Mesenchymal stem cell (in vitro differentiated cells and primary cell): Measurements from ENCODE around the gene KCNK2.

Experiments
- DNase-seq: peaks from one replicate; pipeline ENCODE4 v3.0.0-alpha.2; 2013
- H2AFZ ChIP-seq: one replicate; pipeline ENCODE4 v1.6.1; 2013; ENCODE audit warnings: low read depth, mild to moderate bottlenecking, control low read depth, inconsistent platforms, low read length, moderate library complexity
- H2AK5ac ChIP-seq: 2 replicates; pipeline ENCODE4 v1.6.1; 2013; ENCODE audit warnings: low read length, moderate library complexity, mild to moderate bottlenecking, inconsistent platforms; ENCODE audit not compliant: severe bottlenecking
- H2BK120ac ChIP-seq: one replicate; pipeline ENCODE4 v1.6.1; 2013; ENCODE audit warnings: low read depth, mild to moderate bottlenecking, inconsistent platforms, low read length, moderate library complexity
- H2BK12ac ChIP-seq, 2 experiments: one replicate each; pipeline ENCODE4 v1.6.1; 2013; ENCODE audit warnings: inconsistent platforms in 2 of 2, low read length in 2 of 2, mild to moderate bottlenecking in 2 of 2, moderate library complexity in 2 of 2, control low read depth in 1 of 2
- H2BK15ac ChIP-seq: one replicate; pipeline ENCODE4 v1.6.1; 2013; ENCODE audit warnings: mild to moderate bottlenecking, low read depth, inconsistent platforms; ENCODE audit not compliant: poor library complexity, severe bottlenecking
- H2BK5ac ChIP-seq: 2 replicates; pipeline ENCODE4 v1.6.1; 2013; ENCODE audit warnings: low read depth, mild to moderate bottlenecking, low read length, control low read depth, inconsistent platforms; ENCODE audit not compliant: poor library complexity, severe bottlenecking
- H3K14ac ChIP-seq, 2 experiments: one replicate each; pipeline ENCODE4 v1.6.1; 2013; ENCODE audit warnings: inconsistent platforms in 2 of 2, low read length in 2 of 2, control low read depth in 1 of 2, mild to moderate bottlenecking in 1 of 2, moderate library complexity in 1 of 2
- H3K18ac ChIP-seq, 2 experiments: one replicate each; pipeline ENCODE4 v1.6.1; 2013; ENCODE audit warnings: inconsistent platforms in 2 of 2, low read length in 2 of 2, control low read depth in 1 of 2, low read depth in 1 of 2, mild to moderate bottlenecking in 1 of 2
- H3K23ac ChIP-seq, 2 experiments: one replicate each; pipeline ENCODE4 v1.6.1; 2013; ENCODE audit warnings: inconsistent platforms in 2 of 2, low read length in 2 of 2, mild to moderate bottlenecking in 2 of 2, moderate library complexity in 2 of 2, control low read depth in 1 of 2
- H3K27ac ChIP-seq: 2 replicates; pipeline ENCODE4 v1.5.1; 2013; ENCODE audit warnings: mild to moderate bottlenecking, moderate library complexity, low read length, control low read depth, inconsistent platforms; ENCODE audit not compliant: poor library complexity, severe bottlenecking
- H3K27me3 ChIP-seq, 2 experiments: 2 replicates each; pipeline versions ENCODE4 v1.6.1 to v1.7.0; 2013; ENCODE audit warnings: low read length in 2 of 2, mild to moderate bottlenecking in 2 of 2, moderate library complexity in 2 of 2, control low read depth in 1 of 2, inconsistent platforms in 1 of 2; ENCODE audit not compliant: control insufficient read depth in 1 of 2, insufficient read depth in 1 of 2
- H3K36me3 ChIP-seq, 2 experiments: 2 replicates each; pipeline versions ENCODE4 v1.6.1 to v1.7.0; 2013; ENCODE audit warnings: low read length in 2 of 2, control low read depth in 1 of 2, inconsistent platforms in 1 of 2, low read depth in 1 of 2, mild to moderate bottlenecking in 1 of 2; ENCODE audit not compliant: insufficient read depth in 2 of 2, control insufficient read depth in 1 of 2
- H3K4ac ChIP-seq, 2 experiments: one replicate each; pipeline ENCODE4 v1.6.1; 2013; ENCODE audit warnings: inconsistent platforms in 2 of 2, low read length in 2 of 2, mild to moderate bottlenecking in 2 of 2, moderate library complexity in 2 of 2, control low read depth in 1 of 2, low read depth in 1 of 2
- H3K4me1 ChIP-seq: 2 replicates; pipeline ENCODE4 v1.6.1; 2013; ENCODE audit warnings: low read depth, low read length, control low read depth; ENCODE audit not compliant: control insufficient read depth, insufficient read depth
- H3K4me2 ChIP-seq: 2 replicates; pipeline ENCODE4 v1.6.1; 2013; ENCODE audit warnings: low read length, mild to moderate bottlenecking, inconsistent platforms; ENCODE audit not compliant: poor library complexity, severe bottlenecking
- H3K4me3 ChIP-seq, 2 experiments: 2 replicates each; pipeline versions ENCODE4 v1.5.1 to v1.7.0; 2013; ENCODE audit warnings: low read length in 2 of 2, mild to moderate bottlenecking in 2 of 2, control low read depth in 1 of 2, low read depth in 1 of 2; ENCODE audit not compliant: insufficient read depth in 1 of 2
- H3K79me1 ChIP-seq: replicated peaks from 2 replicates; pipeline ENCODE4 v1.6.1; 2013; ENCODE audit warnings: mild to moderate bottlenecking, control low read depth, low read length, inconsistent platforms; ENCODE audit not compliant: poor library complexity, severe bottlenecking
- H3K9ac ChIP-seq: 2 replicates; pipeline ENCODE4 v1.7.0; 2013; ENCODE audit warnings: mild to moderate bottlenecking, low read length, moderate library complexity
- H3K9me3 ChIP-seq: 2 replicates; pipeline ENCODE4 v1.7.0; 2013; ENCODE audit warnings: mild to moderate bottlenecking, low read length; ENCODE audit not compliant: control insufficient read depth
- H4K8ac ChIP-seq: one replicate; pipeline ENCODE4 v1.6.1; 2013; ENCODE audit warnings: inconsistent platforms, mild to moderate bottlenecking, low read length, moderate library complexity
- H4K91ac ChIP-seq: one replicate; pipeline ENCODE4 v1.6.1; 2013; ENCODE audit warnings: mild to moderate bottlenecking, low read length, inconsistent platforms
- WGBS: methylation state at CpG from one replicate; pipeline ENCODE4 v1.1.7; 2013; ENCODE audit warnings: mixed read lengths; 5-methylcytosine and 5-hydroxymethylcytosine counted together

KCNK2 gene

GRCh38 chr1:215198021-215198420 is 115.5 kb downstream of the KCNK2 start:
- H3K23ac ChIP-seq, result no peak overlapping the region
- H3K4me1 ChIP-seq, result no peaks in the 10 kb centered on the region
- no peak overlapping the region for H2BK120ac ChIP-seq
- H3K4me3 ChIP-seq, result no peak overlapping the region
- H2AK5ac ChIP-seq, result no peak overlapping the region
- H4K8ac ChIP-seq, result no peak overlapping the region
- no peak overlapping the region for H2BK12ac ChIP-seq
- no peak overlapping the region for H3K4me2 ChIP-seq
- no peak overlapping the region for H3K14ac ChIP-seq
- peaks cover 0 to 8% of the 10 kb centered on the region in 2 experiments for H3K36me3 ChIP-seq
- no peak overlapping the region for H3K27ac ChIP-seq
- H2BK5ac ChIP-seq, result no peak overlapping the region
- no peak overlapping the region for H4K91ac ChIP-seq
- H3K9ac ChIP-seq, result no peak overlapping the region
- no peak for DNase-seq
- H3K9me3 ChIP-seq, result no peaks in the 10 kb centered on the region
- no peak overlapping the region for H3K18ac ChIP-seq
- H2AFZ ChIP-seq, result no peak overlapping the region
- H3K79me1 ChIP-seq, result no peaks in the 10 kb centered on the region
- no peak overlapping the region for H2BK15ac ChIP-seq
- H3K4ac ChIP-seq, result no peak overlapping the region
- no peaks in the 10 kb centered on the region for H3K27me3 ChIP-seq
- WGBS, result 96% methylated on average over 1 of the region's 1 CpG

DNA sequence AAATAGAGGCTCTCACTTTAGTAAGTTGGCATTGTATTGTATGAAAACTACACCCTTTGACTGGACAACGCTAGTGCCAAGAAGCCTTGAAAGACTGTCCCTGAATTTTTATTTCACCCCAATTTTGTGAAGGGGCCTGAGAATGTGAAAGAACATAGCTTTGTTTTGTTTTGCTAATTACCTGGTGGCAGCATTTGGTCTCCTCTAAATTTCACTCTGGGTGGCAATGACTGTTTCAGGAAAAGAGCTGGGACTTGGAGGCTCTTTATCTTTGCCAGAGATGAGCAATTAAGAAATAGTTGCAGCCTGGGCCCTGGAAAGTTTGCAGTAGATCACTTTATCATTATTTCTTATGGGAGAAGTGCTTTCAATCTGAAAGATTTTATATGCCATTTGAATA is 117.6 kb downstream of the KCNK2 start:
- Histone ChIP-seq H2BK120ac (no peak overlapping the region), H3K4me3 (no peak overlapping the region), H4K8ac (no peak overlapping the region), H3K4me2 (no peak overlapping the region), H3K4ac (no peak overlapping the region), H4K91ac (no peak overlapping the region), H2BK15ac (no peak overlapping the region), H3K4me1 (no peaks in the 10 kb centered on the region), H2AFZ (no peak overlapping the region), H2AK5ac (no peak overlapping the region), H3K23ac (no peak overlapping the region), H3K9ac (no peak overlapping the region), H3K18ac (no peak overlapping the region), H2BK12ac (no peak overlapping the region), H2BK5ac (no peak overlapping the region), H3K27ac (no peak overlapping the region), H3K9me3 (no peaks in the 10 kb centered on the region), H3K36me3 (peaks cover 0 to 6% of the 10 kb centered on the region in 2 experiments), H3K14ac (no peak overlapping the region), H3K27me3 (no peaks in the 10 kb centered on the region), H3K79me1 (no peaks in the 10 kb centered on the region)
- DNase-seq, result no peak
- WGBS, result 100% methylated on average over 1 of the region's 1 CpG

- no peak overlapping the region for H3K4ac ChIP-seq
- no CpG with 5 or more reads among the region's 2 CpGs for WGBS
- no peak overlapping the region for H3K4me2 ChIP-seq
- H2AFZ ChIP-seq, result no peak overlapping the region
- H3K36me3 ChIP-seq, result peaks cover 0 to 9% of the 10 kb centered on the region in 2 experiments
- no peak overlapping the region for H3K27ac ChIP-seq
- H2BK120ac ChIP-seq, result no peak overlapping the region
- H3K23ac ChIP-seq, result no peak overlapping the region
- no peak overlapping the region for H2AK5ac ChIP-seq
- DNase-seq, result no peak
- no peak overlapping the region for H2BK15ac ChIP-seq
- H3K4me1 ChIP-seq, result no peaks in the 10 kb centered on the region
- H3K4me3 ChIP-seq, result no peak overlapping the region
- H3K14ac ChIP-seq, result no peak overlapping the region
- H2BK5ac ChIP-seq, result no peak overlapping the region
- no peak overlapping the region for H4K8ac ChIP-seq
- no peaks in the 10 kb centered on the region for H3K79me1 ChIP-seq
- no peak overlapping the region for H2BK12ac ChIP-seq
- H3K18ac ChIP-seq, result no peak overlapping the region
- no peak overlapping the region for H4K91ac ChIP-seq
- no peaks in the 10 kb centered on the region for H3K27me3 ChIP-seq
- H3K9ac ChIP-seq, result no peak overlapping the region
- no peaks in the 10 kb centered on the region for H3K9me3 ChIP-seq
These were observed 118.7 kb downstream of the KCNK2 start for GRCh38 chr1:215201283-215201682.

DNA sequence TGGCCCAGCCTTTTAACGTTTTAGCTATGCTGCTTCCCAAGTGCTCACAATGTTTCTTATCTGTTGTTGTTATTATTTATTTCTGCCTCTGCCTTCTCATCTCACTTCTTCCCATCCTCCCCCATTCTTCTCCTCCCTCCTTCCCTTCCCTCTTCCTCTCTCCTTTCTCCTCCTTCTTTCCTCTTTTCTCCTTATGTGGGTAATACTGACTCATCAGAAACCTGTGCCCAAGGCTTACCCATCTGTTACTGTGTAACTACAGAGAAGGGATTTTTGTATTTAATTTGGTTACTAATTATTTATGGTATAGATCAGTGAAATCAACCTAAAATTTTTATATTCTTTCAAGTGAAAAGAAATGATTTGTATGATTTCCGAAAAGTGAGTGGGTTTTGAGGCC is 120.3 kb downstream of the KCNK2 start:
- Histone ChIP-seq H3K9me3 (no peaks in the 10 kb centered on the region), H2BK12ac (no peak overlapping the region), H3K9ac (no peak overlapping the region), H3K4ac (no peak overlapping the region), H3K23ac (no peak overlapping the region), H2AK5ac (no peak overlapping the region), H2BK15ac (no peak overlapping the region), H3K4me1 (no peaks in the 10 kb centered on the region), H3K4me2 (no peak overlapping the region), H4K91ac (no peak overlapping the region), H2AFZ (no peak overlapping the region), H3K27ac (no peak overlapping the region), H4K8ac (no peak overlapping the region), H2BK120ac (no peak overlapping the region), H2BK5ac (no peak overlapping the region), H3K79me1 (no peaks in the 10 kb centered on the region), H3K14ac (no peak overlapping the region), H3K27me3 (no peaks in the 10 kb centered on the region), H3K18ac (no peak overlapping the region), H3K4me3 (no peak overlapping the region), H3K36me3 (peaks cover 0 to 14% of the 10 kb centered on the region in 2 experiments)
- DNase-seq, result no peak
- no CpG with 5 or more reads among the region's 2 CpGs for WGBS
